ENCODE measurements around the gene PLPP4.

Gene PLPP4

DNA sequence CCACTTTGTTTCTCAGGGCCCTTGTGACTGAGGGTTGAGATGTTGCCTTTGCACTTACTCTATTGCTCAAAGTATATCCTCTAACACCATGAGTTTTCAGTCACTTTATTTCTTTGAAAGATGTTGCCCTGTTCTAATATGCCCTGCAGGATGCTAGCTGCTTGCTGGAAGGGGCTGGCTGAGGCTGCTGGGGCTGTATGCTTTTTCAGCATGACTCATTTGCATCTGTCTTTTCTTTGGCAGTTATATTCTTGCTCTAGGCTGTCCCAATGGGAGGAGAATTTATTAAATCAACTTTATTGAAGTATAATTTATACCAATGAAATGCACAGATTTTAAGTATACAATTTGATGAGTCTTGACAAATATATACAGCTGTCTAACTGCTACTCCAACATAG lies 157.7 kb downstream of the PLPP4 start:
- DNase-seq: no peak

DNA sequence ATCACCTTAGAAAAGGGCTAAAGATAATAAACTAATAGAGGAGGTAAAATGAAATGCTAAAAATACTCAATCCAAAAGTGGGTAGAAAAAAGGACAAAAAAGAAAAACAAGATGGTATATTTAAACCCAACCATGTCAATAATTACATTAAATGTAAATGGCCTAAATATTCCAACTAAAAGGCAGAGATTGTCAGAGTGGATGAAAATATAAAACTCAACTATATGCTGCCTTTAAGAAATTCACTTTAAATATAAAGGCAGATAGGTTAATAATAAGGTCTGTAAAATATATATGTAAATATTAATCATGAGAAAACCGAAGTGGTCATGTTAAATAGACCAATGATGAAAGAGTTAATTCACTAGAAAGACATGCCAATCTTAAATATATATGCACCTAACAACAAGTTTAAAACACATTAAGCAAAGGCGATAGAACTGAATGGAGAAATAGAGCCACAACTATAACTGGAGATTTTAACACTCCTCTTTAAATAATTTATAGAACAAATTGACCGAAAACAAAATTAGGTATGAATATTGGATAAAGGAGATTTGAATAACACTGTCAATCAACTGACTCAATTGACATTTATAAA lies 159.4 kb downstream of the PLPP4 start:
- no peak for DNase-seq

DNA sequence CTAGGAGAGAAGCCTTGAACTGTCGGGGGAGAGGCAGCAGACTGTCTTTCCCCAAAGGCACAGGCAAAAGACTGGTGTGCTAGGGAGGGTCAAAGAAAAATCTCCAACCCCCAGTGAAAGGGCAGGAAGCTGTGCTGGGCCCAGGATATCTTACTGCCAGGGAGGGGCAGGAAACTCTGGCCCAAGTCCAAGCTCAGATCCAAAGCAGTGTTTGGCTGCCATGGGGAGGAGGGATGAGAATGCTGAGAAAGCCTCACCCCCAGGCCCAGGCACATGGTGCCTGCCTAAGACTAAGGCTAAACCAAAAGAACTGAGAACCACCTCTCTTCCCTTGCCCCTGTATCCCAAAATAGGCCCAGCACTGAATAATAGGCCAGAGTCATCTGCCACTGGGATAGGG lies 171.2 kb downstream of the PLPP4 start:
- DNase-seq: no peak

DNA sequence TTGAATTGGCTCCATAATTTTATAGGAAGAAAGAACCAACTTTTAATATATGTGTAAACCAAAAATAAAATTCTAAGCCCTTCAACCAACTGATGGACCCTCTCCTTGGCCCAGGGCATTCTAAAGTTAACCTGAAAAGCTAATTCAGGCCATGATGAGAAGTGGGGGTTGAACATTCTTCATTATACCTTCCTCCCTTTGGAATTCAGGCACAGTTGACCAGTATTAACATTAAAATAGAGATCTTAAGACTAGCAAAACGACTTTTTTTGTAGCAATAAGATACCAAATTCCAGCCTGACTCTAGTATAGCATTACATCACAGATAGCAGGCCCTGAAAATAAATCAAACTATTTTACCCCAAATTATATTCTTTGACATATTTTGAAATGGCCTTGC lies 173.2 kb downstream of the PLPP4 start:
- DNase-seq: no peak

GRCh38 chr10:120632047-120632446 lies 175.0 kb downstream of the PLPP4 start:
- DNase-seq: no peak

GRCh38 chr10:120632942-120633341 lies 175.9 kb downstream of the PLPP4 start:
- no peak for DNase-seq

GRCh38 chr10:120634659-120635058 lies 177.6 kb downstream of the PLPP4 start:
- DNase-seq: no peak

All from CD4-positive, alpha-beta T cell treated with Interleukin-17A for 4 hours (primary cell).